Activated CD4-positive, alpha-beta T cell treated with anti-CD3 and anti-CD28 coated beads, Interleukin-2, amount 50 U/mL, for 48 hours (primary cell): ENCODE data around the gene CXCL12.

Experiments used
- DNase-seq, 2 experiments: peaks; one replicate each; pipeline ENCODE4 v3.0.0-alpha.2; 2020

Gene CXCL12

DNA sequence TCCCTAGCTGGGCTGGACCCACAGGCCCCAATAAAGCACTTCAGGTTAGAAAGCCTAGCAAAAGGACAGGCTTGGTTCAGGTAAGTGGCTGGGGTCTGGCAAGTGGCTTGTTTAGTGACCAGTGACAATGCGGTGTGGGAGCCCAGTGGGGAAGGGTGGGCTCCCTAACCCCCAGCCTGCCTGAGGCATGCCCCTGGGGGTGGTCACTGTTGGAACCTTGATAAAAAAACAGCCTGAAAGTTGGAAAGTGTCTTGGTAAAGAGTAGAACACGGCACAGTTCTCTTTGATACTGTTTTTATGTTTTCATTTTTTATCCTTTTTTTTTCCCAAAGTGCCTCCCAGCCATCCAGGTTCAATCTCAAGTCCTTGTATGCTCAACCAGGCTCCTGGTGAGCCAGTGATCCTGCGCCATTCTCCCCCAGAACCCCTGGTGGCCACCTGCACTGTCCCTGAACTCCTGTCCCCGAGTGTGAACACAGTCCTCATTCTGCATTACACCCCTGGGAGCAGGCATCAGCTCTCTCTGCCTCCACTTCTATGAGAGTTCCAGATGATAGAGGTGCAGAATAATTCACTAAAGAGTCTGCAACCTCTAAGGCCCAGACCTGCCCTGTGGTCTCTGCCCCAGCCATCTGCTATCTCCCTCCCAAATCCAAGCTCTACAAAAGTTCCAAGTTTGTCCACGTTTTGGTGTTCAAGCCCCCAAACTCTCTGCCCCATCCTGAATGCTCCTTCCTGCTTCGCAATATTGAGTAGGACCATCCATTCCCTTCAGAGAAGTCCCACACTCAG, 15.0 kb upstream of the CXCL12 start:
- no peak for DNase-seq

DNA sequence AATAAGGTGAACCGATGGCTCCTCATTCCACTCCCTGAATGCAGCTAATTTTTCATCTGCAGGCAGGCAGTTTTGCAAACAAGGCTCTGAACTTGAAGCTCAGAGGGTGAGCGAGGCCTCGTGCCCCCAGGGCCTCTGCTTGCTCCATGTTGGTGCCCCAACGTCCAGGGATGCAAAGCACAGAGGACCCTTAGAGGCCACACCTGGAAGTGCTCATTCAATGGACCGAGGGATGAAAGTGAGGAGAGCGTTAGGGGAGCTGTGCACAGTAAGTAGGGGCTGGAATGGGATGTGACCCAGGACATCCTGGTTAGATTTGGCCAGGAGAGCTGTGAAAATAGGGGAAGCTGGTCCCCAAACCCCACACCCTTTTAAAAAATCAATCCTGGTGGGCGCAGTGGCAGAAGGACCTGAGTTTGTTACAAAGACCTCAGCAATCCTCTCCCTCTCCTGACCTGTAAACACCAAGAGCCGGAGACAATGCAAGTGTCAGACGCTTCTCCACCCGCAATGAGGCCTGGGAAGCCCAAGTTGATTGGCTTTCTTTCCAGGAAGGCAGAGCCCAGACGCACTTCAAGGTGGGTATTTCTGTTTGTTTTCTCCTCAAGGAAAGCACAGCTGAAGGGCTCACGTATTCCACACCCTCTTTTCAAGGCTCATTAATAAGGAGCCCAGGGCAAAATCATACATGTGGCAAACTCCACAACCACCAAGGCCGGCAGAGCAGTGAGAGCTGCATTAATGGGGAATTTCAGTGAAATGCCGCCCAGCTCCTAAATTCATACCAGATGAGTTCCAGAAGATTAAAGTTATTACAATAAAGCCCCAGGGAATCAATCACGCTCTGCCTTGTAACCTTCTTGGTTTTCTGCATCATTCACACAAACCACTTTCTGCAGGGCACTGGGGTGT, 14.1 kb upstream of the CXCL12 start:
- DNase-seq: no peak

- DNase-seq: no peak
These were observed 13.4 kb upstream of the CXCL12 start for GRCh38 chr10:44398271-44398670.

GRCh38 chr10:44397476-44398225, 12.8 kb upstream of the CXCL12 start:
- DNase-seq: no peak

DNA sequence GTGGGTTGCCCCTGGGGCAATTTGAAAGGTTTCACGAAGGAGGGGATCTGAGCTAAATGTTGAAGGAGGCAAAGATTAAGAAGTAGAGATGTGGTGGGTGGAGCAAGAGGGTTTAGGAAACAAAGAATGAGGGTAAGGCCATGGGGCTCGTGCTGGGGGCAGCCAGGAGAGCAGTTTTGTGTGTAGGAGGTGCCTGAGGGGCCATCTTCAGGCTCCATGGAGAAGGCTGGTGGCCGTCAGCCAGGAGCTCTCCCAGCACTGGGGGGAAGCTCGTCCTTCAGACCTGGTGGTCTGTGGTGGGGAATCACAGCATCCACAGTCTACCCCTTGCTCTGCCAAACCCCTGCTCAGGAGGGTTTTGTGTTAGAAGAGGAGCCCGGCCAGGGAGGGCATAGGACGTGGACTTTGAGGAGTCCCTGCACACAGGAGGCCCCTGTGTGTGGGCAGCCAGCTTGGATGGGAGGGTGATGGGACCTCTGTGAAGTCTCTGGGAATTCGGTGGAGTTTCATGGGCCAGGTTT, 11.8 kb upstream of the CXCL12 start:
- DNase-seq: no peak

DNA sequence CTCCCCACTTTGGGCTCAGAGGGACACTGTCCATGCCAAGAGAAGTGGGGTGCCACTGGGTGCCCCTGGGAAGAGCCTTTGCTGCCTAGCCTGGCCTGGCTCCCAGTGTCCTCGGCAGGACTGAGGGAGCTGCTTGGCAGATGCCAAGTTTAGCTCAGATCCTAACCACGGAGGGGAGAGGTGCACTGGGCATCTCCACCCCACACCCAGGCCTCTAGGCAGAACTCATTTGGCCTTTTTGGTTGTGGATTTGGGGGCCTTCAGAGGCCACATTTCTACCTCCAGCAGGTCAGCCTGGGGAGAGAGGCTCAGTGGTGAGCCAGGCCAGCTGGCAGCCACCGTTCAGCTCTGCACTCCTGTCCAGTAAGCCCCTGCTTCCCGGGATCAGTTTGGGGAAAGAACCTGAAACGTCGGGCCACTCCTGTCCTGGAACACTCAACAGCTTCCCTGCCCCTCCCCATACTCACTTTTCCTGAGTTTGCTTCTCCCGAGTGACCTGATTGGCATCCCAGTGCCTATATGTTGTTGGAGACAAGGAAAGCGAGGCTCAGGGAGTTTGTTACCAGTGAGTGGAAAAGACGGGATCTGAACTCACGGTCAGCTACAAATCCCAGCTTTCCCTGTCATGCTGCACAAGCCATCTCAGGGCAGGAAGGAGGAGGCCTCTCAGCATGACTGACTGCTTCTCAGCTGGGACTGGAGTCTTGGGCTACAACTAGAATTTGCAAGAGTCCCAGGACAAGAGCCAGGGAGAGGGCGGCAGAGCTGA, 11.2 kb upstream of the CXCL12 start:
- DNase-seq: no peak

DNA sequence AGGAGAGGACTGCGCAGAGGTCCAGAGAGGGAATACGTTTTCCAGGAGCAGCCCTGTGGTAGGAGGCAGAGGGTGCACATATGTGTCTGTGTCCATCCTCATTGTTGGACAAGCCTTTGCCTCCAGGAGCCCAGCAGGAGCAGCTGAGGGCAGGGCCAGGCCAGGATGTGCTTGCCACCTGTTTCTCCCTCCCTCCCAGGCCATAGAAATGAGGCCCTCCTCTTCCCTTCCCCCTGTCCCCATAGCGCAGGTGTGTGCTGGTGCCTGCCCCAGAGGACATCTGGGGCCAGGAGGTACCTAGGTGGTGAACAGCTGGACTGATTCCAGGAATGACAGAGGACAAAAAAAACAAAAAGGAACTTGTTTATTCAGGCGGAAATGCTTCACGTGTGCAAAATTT, 10.5 kb upstream of the CXCL12 start:
- no peak for DNase-seq

- no peak for DNase-seq
These were observed 9.9 kb upstream of the CXCL12 start for GRCh38 chr10:44394696-44395381.

- no peak for DNase-seq
These were observed 9.1 kb upstream of the CXCL12 start for GRCh38 chr10:44393834-44394547.

DNA sequence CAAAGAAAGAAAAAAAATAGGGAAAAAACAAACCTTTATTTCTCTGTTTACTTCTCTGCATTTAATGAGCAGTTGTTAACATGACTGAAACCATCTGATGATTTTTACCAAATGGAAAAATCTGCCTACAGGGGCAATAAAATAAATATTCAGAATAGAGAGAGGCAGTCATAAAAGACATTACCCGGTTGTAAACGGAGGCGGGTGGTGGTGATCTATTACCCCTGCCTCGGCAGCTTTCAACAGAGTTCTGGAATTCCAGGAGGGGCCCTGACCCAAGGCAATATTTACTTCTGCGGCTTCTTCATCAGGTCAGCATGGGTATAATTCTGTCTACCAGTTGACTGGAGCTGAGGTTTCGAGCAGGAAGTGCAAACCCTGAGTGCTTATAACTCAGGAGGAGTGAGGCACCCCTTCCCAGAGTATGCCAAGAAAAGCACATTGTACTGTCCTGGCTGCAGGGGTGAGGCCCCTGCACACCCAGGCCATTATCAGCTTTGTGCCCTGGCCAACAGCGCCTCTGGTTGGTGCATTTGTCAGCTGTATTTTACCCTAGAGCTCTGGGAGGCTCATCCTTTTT, 8.2 kb upstream of the CXCL12 start:
- DNase-seq: no peak

DNA sequence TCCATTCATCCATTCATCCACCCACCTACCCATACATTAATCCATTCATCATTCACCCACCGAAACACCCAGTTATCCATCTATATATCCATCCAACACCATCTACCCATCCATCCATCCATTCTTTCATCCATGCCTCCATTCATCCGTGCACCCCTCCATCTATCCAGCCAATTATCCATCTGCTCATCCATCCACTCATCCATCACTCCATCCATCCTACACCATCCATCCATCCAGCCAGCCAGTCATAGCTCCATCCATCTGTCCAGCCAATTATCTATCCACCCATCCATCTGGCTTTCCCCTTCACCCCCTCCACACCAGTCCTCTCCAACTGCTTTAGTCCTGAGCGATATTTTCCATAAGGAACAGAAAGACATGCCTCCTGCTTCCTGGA, 7.5 kb upstream of the CXCL12 start:
- no peak for DNase-seq

DNA sequence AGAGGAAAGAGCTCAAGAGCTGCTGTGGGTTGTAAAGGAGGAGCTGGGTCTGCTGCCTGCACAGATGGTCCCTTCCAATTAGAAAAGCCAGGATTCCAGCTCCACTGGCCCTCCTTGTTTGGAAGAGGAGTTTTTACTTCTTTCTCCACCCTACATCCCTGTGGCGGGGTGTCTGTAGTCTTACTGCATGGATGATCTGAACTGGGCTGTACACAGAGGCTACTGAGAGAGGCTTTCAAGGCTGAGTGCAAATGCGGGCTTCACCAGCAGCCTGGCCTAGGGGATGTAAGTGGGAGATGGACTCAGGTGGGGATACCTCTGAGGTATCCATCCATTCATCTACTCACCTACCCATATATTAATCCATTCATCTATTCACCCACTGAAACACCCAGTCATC, 7.1 kb upstream of the CXCL12 start:
- DNase-seq: no peak

GRCh38 chr10:44390585-44391072, 5.7 kb upstream of the CXCL12 start:
- no peak for DNase-seq

DNA sequence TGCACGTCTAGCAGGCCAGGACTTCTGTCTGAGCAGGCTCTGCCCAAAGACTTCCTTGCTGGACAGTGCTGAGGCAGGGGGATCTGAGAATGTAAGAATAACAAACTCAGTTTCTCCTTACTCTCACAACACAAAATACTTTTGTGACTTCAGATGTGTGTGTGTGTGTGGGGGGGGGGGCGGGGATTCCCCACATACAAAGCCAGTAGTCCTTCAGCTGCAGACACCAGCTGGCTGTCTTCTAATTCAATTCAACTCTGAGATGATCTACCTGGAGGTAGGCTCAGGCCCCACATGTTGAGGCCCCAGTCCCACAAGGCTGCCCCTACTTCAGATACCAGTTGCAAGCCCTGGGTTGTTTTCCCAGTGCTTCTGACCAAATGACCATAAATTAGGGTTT, 4.7 kb upstream of the CXCL12 start:
- DNase-seq: no peak

DNA sequence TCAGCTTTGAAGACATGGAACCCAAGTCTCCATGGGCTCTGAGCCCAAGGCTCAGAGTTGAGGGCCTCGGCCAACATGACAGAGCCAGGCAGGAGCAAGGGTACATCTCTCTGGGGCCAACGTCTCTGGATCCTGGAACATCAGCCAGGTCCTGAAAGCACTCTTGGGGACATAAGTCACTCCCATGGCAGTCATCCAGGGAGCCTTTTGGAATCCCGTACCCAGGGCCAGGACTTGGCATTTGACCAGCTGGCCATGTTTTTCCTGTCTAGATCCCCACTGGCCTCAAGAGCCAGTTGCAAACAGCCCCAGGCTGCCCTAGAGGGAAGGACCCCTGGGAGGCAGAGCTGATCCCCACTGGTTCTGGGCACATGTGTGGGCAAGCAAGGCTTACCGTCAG, 4.3 kb upstream of the CXCL12 start:
- no peak for DNase-seq

DNA sequence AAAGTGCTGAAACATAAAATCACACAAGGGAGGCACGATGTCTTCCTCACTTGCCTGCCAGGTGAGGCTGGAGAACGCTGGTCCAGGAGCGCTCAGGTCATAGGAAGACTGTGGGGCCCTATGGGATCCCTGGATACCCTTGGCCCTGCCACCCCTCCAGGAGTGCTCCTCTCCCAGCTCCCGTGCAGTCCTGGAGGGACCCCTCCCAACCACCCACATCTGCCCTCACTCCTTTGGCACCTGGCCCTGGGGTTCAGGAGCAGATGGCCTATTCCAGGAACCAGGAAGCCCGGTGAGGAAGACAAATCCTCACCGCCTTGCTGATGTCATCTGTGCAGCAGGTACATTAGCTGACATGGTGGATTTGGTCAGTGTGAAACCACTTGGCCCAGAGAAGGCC, 3.7 kb upstream of the CXCL12 start:
- no peak for DNase-seq

DNA sequence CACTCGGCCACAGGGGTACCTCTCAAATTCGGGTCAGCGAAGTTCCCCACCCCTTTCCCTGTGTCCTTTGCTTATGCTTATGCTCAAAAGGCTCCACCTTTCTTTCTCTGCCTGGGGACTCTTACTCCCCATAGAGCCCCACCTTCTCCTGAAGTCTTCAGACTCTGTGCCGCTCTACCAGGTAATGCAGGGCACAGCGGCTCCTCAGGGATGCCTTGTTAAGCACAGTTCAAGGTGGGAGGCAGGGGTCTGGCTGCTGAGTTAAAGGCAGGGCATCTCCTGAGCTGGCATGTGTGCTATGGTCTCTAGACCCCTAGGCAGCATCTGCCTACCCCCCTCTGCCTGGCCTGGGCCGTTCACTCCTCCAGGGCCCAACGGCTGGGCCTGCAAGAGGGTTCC, 3.0 kb upstream of the CXCL12 start:
- DNase-seq: no peak

GRCh38 chr10:44386546-44387052, 1.7 kb upstream of the CXCL12 start:
- peak; percentile 33 to 37 for DNase-seq

- no peak for DNase-seq
These were observed 972 bp upstream of the CXCL12 start for GRCh38 chr10:44385696-44386441.
